Stimulated activated CD8-positive, alpha-beta memory T cell treated with anti-CD3 and anti-CD28 coated beads, Interleukin-12 subunit alpha, Interleukin-12 subunit beta, amount 100 ng/mL, for 4 hours (primary cell): Measurements from ENCODE around the gene SLC7A5.
"Not testable (repeated sequence)": the region's sequence is repeated elsewhere in the genome, so short reads cannot be mapped to it uniquely, and the experiment has no call there.

Experiments
- DNase-seq: peaks from one replicate; pipeline ENCODE4 v3.0.0-alpha.2; 2020; ENCODE audit warnings: low read depth

SLC7A5 gene

GRCh38 chr16:87888346-87888745, 19.0 kb upstream of the SLC7A5 start:
- DNase-seq, result not testable (repeated sequence)

GRCh38 chr16:87887931-87888330, 18.6 kb upstream of the SLC7A5 start:
- not testable (repeated sequence) for DNase-seq

GRCh38 chr16:87885371-87885967, 16.2 kb upstream of the SLC7A5 start:
- not testable (repeated sequence) for DNase-seq

- DNase-seq, result no peak
Measured at GRCh38 chr16:87882436-87883019, 13.2 kb upstream of the SLC7A5 start.

- no peak for DNase-seq
Measured at GRCh38 chr16:87881324-87882200, 12.3 kb upstream of the SLC7A5 start.

GRCh38 chr16:87880117-87880696, 10.9 kb upstream of the SLC7A5 start:
- DNase-seq, result no peak

GRCh38 chr16:87879411-87880013, 10.2 kb upstream of the SLC7A5 start:
- not testable (repeated sequence) for DNase-seq

GRCh38 chr16:87878704-87879103, 9.4 kb upstream of the SLC7A5 start:
- DNase-seq, result no peak

GRCh38 chr16:87877942-87878507, 8.7 kb upstream of the SLC7A5 start:
- DNase-seq, result no peak

- DNase-seq, result peak; percentile 68
Measured at GRCh38 chr16:87874639-87875427, 5.5 kb upstream of the SLC7A5 start.

GRCh38 chr16:87870418-87871291, 1.3 kb upstream of the SLC7A5 start:
- DNase-seq, result not testable (repeated sequence)

- not testable (repeated sequence) for DNase-seq
Measured at GRCh38 chr16:87869879-87870417, 641 bp upstream of the SLC7A5 start.

- DNase-seq, result peak; percentile 53
Measured at GRCh38 chr16:87868254-87869029, 865 bp downstream of the SLC7A5 start.

GRCh38 chr16:87865902-87866555, 3.3 kb downstream of the SLC7A5 start:
- DNase-seq, result not testable (repeated sequence)

GRCh38 chr16:87864331-87864989, 4.8 kb downstream of the SLC7A5 start:
- DNase-seq, result no peak

- not testable (repeated sequence) for DNase-seq
Measured at GRCh38 chr16:87863327-87863635, 6.0 kb downstream of the SLC7A5 start.

GRCh38 chr16:87862597-87863326, 6.5 kb downstream of the SLC7A5 start:
- DNase-seq, result not testable (repeated sequence)
